Activated CD8-positive, alpha-beta memory T cell treated with anti-CD3 and anti-CD28 coated beads for 48 hours (primary cell): ENCODE results near the gene GKN2.
"Not testable (repeated sequence)": the region's sequence is repeated elsewhere in the genome, so short reads cannot be mapped to it uniquely, and the experiment has no call there.

Experiments used
- DNase-seq, 3 experiments: peaks; one replicate each; pipeline ENCODE4 v3.0.0-alpha.2; 2020; ENCODE audit warnings: low read depth in 2 of 3, low spot score in 2 of 3

GKN2 gene

GRCh38 chr2:68961380-68961779 is 8.7 kb upstream of the GKN2 start:
- no peak for DNase-seq

GRCh38 chr2:68959001-68959400 is 6.3 kb upstream of the GKN2 start:
- no peak for DNase-seq

- DNase-seq, result not testable (repeated sequence)
Observed at GRCh38 chr2:68955432-68955831, 2.7 kb upstream of the GKN2 start.

GRCh38 chr2:68951899-68952298 is 794 bp downstream of the GKN2 start:
- DNase-seq, result no peak

GRCh38 chr2:68948710-68949109 is 4.0 kb downstream of the GKN2 start:
- no peak for DNase-seq

- no peak for DNase-seq
Observed at GRCh38 chr2:68946117-68946516, 6.6 kb downstream of the GKN2 start.

GRCh38 chr2:68943581-68944568 is 8.8 kb downstream of the GKN2 start:
- peak in 2 of 3 experiments; percentile 7 to 41 for DNase-seq

- DNase-seq, result no peak
Observed at GRCh38 chr2:68942827-68943226, 9.9 kb downstream of the GKN2 start.

GRCh38 chr2:68940369-68940768 is 12.3 kb downstream of the GKN2 start:
- no peak for DNase-seq

GRCh38 chr2:68939962-68940361 is 12.7 kb downstream of the GKN2 start:
- DNase-seq, result no peak

GRCh38 chr2:68938938-68939337 is 13.8 kb downstream of the GKN2 start:
- no peak for DNase-seq

GRCh38 chr2:68937346-68938055 is 15.2 kb downstream of the GKN2 start:
- DNase-seq, result no peak

- DNase-seq, result no peak
Observed at GRCh38 chr2:68936889-68937288, 15.8 kb downstream of the GKN2 start.

GRCh38 chr2:68936427-68936826 is 16.3 kb downstream of the GKN2 start:
- DNase-seq, result no peak

- no peak for DNase-seq
Observed at GRCh38 chr2:68935471-68935870, 17.2 kb downstream of the GKN2 start.

GRCh38 chr2:68934021-68934420 is 18.7 kb downstream of the GKN2 start:
- no peak for DNase-seq

- no peak for DNase-seq
Observed at GRCh38 chr2:68932402-68932801, 20.3 kb downstream of the GKN2 start.

- DNase-seq, result no peak
Observed at GRCh38 chr2:68931799-68932198, 20.9 kb downstream of the GKN2 start.

GRCh38 chr2:68931149-68931711 is 21.5 kb downstream of the GKN2 start:
- DNase-seq, result no peak

- no peak for DNase-seq
Observed at GRCh38 chr2:68926796-68927195, 25.9 kb downstream of the GKN2 start.

- DNase-seq, result no peak
Observed at GRCh38 chr2:68925295-68925896, 27.3 kb downstream of the GKN2 start.
